Neural cell (in vitro differentiated cells): Measurements from ENCODE around the gene PCSK4. TPM values are rescaled to one million over a fixed set of nuclear protein-coding genes. Genes with fewer than 3 reads are reported as not detected.

Source experiments
- H2AFZ ChIP-seq: fragments of 200-600, 300-800 bp; sonication (generic), shearing (Covaris generic); 2 replicates; pipeline ENCODE4 v1.6.0; 2014; ENCODE audit warnings: low read depth, mild to moderate bottlenecking, antibody characterized with exemption, low read length, moderate library complexity
- H3F3A ChIP-seq: fragments of 200-600 bp; shearing (Covaris generic); 2 replicates; pipeline ENCODE4 v1.6.1; 2016; ENCODE audit warnings: mild to moderate bottlenecking, moderate library complexity, mixed read lengths, antibody characterized with exemption, low read length; ENCODE audit not compliant: insufficient read depth, poor library complexity, severe bottlenecking
- H3K27ac ChIP-seq: fragments of 200-600, 300-800 bp; sonication (generic), shearing (Covaris generic); 2 replicates; pipeline ENCODE4 v1.5.1; 2014; ENCODE audit warnings: mild to moderate bottlenecking, low read length, moderate library complexity
- H3K27me3 ChIP-seq: fragments of 300-800, 200-600 bp; sonication (generic), shearing (Covaris generic); 2 replicates; pipeline ENCODE4 v1.6.0; 2014; ENCODE audit warnings: mild to moderate bottlenecking, low read depth, low read length, moderate library complexity; ENCODE audit not compliant: insufficient read depth
- H3K36me3 ChIP-seq: fragments of 300-800, 200-600 bp; sonication (generic), shearing (Covaris generic); 2 replicates; pipeline ENCODE4 v1.5.1; 2014; ENCODE audit warnings: mild to moderate bottlenecking, antibody characterized with exemption, low read length, moderate library complexity; ENCODE audit not compliant: insufficient read depth
- H3K4me2 ChIP-seq: fragments of 300-800, 200-600 bp; sonication (generic), shearing (Covaris generic); 2 replicates; pipeline ENCODE4 v1.6.0; 2014; ENCODE audit warnings: mild to moderate bottlenecking, low read length
- H3K4me3 ChIP-seq: fragments of 300-800, 200-600 bp; sonication (generic), shearing (Covaris generic); 2 replicates; pipeline ENCODE4 v1.5.1; 2014; ENCODE audit warnings: mild to moderate bottlenecking, low read length, moderate library complexity
- H3K79me2 ChIP-seq: fragments of 200-600 bp; shearing (Covaris generic); replicated peaks from 2 replicates; pipeline ENCODE4 v1.6.0; 2014; ENCODE audit warnings: mild to moderate bottlenecking, low read length, moderate library complexity; ENCODE audit not compliant: insufficient read depth
- H3K9ac ChIP-seq: fragments of 300-800, 200-600 bp; sonication (generic), shearing (Covaris generic); 2 replicates; pipeline ENCODE4 v1.6.1; 2016; ENCODE audit warnings: mild to moderate bottlenecking, low read length, mixed read lengths
- H3K9me2 ChIP-seq: fragments of 200-600 bp; shearing (Covaris generic); 2 replicates; pipeline ENCODE4 v1.6.1; 2016; ENCODE audit warnings: mild to moderate bottlenecking, low read length, mixed read lengths; ENCODE audit not compliant: insufficient read depth
- H3K9me3 ChIP-seq: fragments of 200-600, 300-800 bp; sonication (generic), shearing (Covaris generic); 2 replicates; pipeline ENCODE4 v1.6.1; 2016; ENCODE audit warnings: mild to moderate bottlenecking, mixed run types, low read length, moderate library complexity, mixed read lengths
- H4K20me1 ChIP-seq: fragments of 200-600 bp; shearing (Covaris generic); 2 replicates; pipeline ENCODE4 v1.6.1; 2016; ENCODE audit warnings: mild to moderate bottlenecking, mixed run types; ENCODE audit not compliant: insufficient read depth
- EP300 ChIP-seq: fragments of 450-650 bp; conservative IDR thresholded peaks from 2 replicates; pipeline ENCODE4 v1.6.1; 2014; ENCODE audit warnings: antibody characterized with exemption, mild to moderate bottlenecking, moderate library complexity; ENCODE audit not compliant: poor library complexity, severe bottlenecking
- EZH2 ChIP-seq: fragments of 200-600, 300-800 bp; shearing (Covaris generic), sonication (generic); IDR thresholded peaks from 2 replicates; pipeline ENCODE4 v1.6.1; 2014; ENCODE audit warnings: antibody characterized with exemption, low read length, borderline replicate concordance, mild to moderate bottlenecking; ENCODE audit not compliant: insufficient read depth, poor library complexity, severe bottlenecking
- MXI1 ChIP-seq: fragments of 450-650 bp; conservative IDR thresholded peaks from 2 replicates; pipeline ENCODE4 v1.6.1; 2014; ENCODE audit warnings: antibody characterized with exemption, mild to moderate bottlenecking; ENCODE audit not compliant: poor library complexity, severe bottlenecking
- POLR2AphosphoS5 ChIP-seq: IDR thresholded peaks from 2 replicates; pipeline ENCODE4 v1.6.1; 2012
- RAD21 ChIP-seq: fragments of 450-650 bp; conservative IDR thresholded peaks from 2 replicates; pipeline ENCODE4 v1.6.1; 2014; ENCODE audit warnings: antibody characterized with exemption, mild to moderate bottlenecking, moderate library complexity
- SMC3 ChIP-seq: fragments of 450-650 bp; conservative IDR thresholded peaks from 2 replicates; pipeline ENCODE4 v1.6.1; 2014; ENCODE audit warnings: antibody characterized with exemption, mild to moderate bottlenecking, moderate library complexity; ENCODE audit not compliant: poor library complexity
- TAF1 ChIP-seq: IDR thresholded peaks from 2 replicates; pipeline ENCODE4 v1.6.1; 2012; ENCODE audit warnings: low read depth
- polyA plus RNA-seq: library from polyadenylated mRNA; depleted of rRNA; stranded (reverse); fragments of >200 nt; gene quantifications from 2 replicates; pipeline ENCODE4 v1.2.3, GENCODE V29; 2014
- TF ChIP-seq, protein P1 (sequence below): IDR thresholded peaks from 2 replicates; pipeline ENCODE4 v1.6.1; 2012; ENCODE audit warnings: borderline replicate concordance
- TF ChIP-seq, protein P2 (sequence below): fragments of 450-650 bp; IDR thresholded peaks from 2 replicates; pipeline ENCODE4 v1.5.1; 2014; ENCODE audit warnings: antibody characterized with exemption, mild to moderate bottlenecking, moderate library complexity; ENCODE audit not compliant: poor library complexity, severe bottlenecking

PCSK4 gene
- polyA plus RNA-seq, 1 donor from 2014 or later: 11.8 TPM

GRCh38 chr19:1467215-1467489 is 23.0 kb downstream of the PCSK4 start:
- no peaks in the 10 kb centered on the region for H3K27me3 ChIP-seq
- no peak overlapping the region for H3K4me2 ChIP-seq
- no peaks in the 10 kb centered on the region for H3K9me2 ChIP-seq
- H3K9ac ChIP-seq: no peak overlapping the region
- H4K20me1 ChIP-seq: peaks cover 49% of the 10 kb centered on the region
- no peak overlapping the region for H2AFZ ChIP-seq
- no peak overlapping the region for H3K27ac ChIP-seq
- no peaks in the 10 kb centered on the region for H3K9me3 ChIP-seq
- no peak overlapping the region for H3K4me3 ChIP-seq
- H3K79me2 ChIP-seq: peaks cover 5% of the 10 kb centered on the region
- H3K36me3 ChIP-seq: no peaks in the 10 kb centered on the region
- no peaks in the 10 kb centered on the region for H3F3A ChIP-seq
- TF ChIP-seq, protein P1, sequence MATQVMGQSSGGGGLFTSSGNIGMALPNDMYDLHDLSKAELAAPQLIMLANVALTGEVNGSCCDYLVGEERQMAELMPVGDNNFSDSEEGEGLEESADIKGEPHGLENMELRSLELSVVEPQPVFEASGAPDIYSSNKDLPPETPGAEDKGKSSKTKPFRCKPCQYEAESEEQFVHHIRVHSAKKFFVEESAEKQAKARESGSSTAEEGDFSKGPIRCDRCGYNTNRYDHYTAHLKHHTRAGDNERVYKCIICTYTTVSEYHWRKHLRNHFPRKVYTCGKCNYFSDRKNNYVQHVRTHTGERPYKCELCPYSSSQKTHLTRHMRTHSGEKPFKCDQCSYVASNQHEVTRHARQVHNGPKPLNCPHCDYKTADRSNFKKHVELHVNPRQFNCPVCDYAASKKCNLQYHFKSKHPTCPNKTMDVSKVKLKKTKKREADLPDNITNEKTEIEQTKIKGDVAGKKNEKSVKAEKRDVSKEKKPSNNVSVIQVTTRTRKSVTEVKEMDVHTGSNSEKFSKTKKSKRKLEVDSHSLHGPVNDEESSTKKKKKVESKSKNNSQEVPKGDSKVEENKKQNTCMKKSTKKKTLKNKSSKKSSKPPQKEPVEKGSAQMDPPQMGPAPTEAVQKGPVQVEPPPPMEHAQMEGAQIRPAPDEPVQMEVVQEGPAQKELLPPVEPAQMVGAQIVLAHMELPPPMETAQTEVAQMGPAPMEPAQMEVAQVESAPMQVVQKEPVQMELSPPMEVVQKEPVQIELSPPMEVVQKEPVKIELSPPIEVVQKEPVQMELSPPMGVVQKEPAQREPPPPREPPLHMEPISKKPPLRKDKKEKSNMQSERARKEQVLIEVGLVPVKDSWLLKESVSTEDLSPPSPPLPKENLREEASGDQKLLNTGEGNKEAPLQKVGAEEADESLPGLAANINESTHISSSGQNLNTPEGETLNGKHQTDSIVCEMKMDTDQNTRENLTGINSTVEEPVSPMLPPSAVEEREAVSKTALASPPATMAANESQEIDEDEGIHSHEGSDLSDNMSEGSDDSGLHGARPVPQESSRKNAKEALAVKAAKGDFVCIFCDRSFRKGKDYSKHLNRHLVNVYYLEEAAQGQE: no peak
- TF ChIP-seq EP300 (no peak), SMC3 (no peak), POLR2AphosphoS5 (no peak), TAF1 (no peak), EZH2 (no peak), MXI1 (no peak), RAD21 (no peak)
- TF ChIP-seq, protein P2, sequence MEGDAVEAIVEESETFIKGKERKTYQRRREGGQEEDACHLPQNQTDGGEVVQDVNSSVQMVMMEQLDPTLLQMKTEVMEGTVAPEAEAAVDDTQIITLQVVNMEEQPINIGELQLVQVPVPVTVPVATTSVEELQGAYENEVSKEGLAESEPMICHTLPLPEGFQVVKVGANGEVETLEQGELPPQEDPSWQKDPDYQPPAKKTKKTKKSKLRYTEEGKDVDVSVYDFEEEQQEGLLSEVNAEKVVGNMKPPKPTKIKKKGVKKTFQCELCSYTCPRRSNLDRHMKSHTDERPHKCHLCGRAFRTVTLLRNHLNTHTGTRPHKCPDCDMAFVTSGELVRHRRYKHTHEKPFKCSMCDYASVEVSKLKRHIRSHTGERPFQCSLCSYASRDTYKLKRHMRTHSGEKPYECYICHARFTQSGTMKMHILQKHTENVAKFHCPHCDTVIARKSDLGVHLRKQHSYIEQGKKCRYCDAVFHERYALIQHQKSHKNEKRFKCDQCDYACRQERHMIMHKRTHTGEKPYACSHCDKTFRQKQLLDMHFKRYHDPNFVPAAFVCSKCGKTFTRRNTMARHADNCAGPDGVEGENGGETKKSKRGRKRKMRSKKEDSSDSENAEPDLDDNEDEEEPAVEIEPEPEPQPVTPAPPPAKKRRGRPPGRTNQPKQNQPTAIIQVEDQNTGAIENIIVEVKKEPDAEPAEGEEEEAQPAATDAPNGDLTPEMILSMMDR: no peak

- Histone ChIP-seq H3K27me3 (no peaks in the 10 kb centered on the region), H3K9me3 (no peaks in the 10 kb centered on the region), H3F3A (no peaks in the 10 kb centered on the region), H3K4me2 (no peak overlapping the region), H3K4me3 (no peak overlapping the region), H3K27ac (no peak overlapping the region), H4K20me1 (peaks cover 44% of the 10 kb centered on the region), H3K9ac (no peak overlapping the region), H3K36me3 (no peaks in the 10 kb centered on the region), H2AFZ (no peak overlapping the region), H3K9me2 (no peaks in the 10 kb centered on the region), H3K79me2 (peaks cover 5% of the 10 kb centered on the region)
- TF ChIP-seq POLR2AphosphoS5 (peak; percentile 8), EZH2 (no peak)
These were observed 23.5 kb downstream of the PCSK4 start for GRCh38 chr19:1466461-1467214.
